Keratinocyte (primary cell): ENCODE measurements around the gene NCAM2.

Source experiments
- EZH2 ChIP-seq: IDR thresholded peaks from one replicate; pipeline ENCODE4 v1.6.1; 2012; ENCODE audit warnings: inconsistent platforms, mild to moderate bottlenecking, low read length, moderate library complexity
- TF ChIP-seq, protein P1 (sequence below), 3 experiments: IDR thresholded peaks in 1 of 3; conservative IDR thresholded peaks in 1 of 3; optimal IDR thresholded peaks in 1 of 3; 2 replicates in 2 of 3; 3 replicates in 1 of 3; pipeline versions ENCODE3 to v1.5.1; 2011; ENCODE audit warnings: low read length in 3 of 3, mild to moderate bottlenecking in 3 of 3, moderate library complexity in 2 of 3, control low read depth in 1 of 3, inconsistent platforms in 1 of 3; ENCODE audit not compliant: insufficient read depth in 2 of 3; ENCODE audit errors: extremely low read depth in 1 of 3

DNA sequence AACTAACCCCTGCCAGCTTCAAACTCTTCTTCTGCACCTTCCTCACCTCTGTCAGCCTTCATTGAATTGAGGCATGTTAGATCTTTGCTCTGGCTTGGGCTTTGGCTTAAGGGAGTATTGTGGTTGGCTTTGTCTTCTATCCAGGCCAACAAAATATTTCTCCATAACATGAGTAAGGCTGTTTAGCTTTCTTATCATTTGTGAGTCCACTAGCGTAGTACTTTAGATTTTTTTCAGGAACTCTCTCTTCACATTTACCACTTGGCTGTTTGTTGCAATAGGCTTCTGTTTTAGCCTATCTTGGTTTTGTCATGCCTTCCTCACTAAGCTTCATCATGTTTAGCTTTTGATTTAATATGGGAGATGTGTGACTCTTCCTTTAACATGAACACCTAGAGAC is 417.5 kb downstream of the NCAM2 start:
- TF ChIP-seq, protein P1, sequence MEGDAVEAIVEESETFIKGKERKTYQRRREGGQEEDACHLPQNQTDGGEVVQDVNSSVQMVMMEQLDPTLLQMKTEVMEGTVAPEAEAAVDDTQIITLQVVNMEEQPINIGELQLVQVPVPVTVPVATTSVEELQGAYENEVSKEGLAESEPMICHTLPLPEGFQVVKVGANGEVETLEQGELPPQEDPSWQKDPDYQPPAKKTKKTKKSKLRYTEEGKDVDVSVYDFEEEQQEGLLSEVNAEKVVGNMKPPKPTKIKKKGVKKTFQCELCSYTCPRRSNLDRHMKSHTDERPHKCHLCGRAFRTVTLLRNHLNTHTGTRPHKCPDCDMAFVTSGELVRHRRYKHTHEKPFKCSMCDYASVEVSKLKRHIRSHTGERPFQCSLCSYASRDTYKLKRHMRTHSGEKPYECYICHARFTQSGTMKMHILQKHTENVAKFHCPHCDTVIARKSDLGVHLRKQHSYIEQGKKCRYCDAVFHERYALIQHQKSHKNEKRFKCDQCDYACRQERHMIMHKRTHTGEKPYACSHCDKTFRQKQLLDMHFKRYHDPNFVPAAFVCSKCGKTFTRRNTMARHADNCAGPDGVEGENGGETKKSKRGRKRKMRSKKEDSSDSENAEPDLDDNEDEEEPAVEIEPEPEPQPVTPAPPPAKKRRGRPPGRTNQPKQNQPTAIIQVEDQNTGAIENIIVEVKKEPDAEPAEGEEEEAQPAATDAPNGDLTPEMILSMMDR (optimal IDR thresholded peaks at IDR 0.05 in 1 of 3, IDR thresholded peaks at IDR 0.05 in 1 of 3, conservative IDR thresholded peaks at IDR 0.05 in 1 of 3; ENCODE audit: extremely low read depth in 1 of 3, insufficient read depth in 2 of 3, low read length in 3 of 3): no peak
- TF ChIP-seq EZH2: no peak
